ENCODE data around the gene SMAP2.

Gene SMAP2

GRCh38 chr1:40394491-40395172 is 21.1 kb downstream of the SMAP2 start:
- TF ChIP-seq ZNF629 (tag by site-specific recombination; IDR thresholded peaks at IDR 0.05) (0 out of 2 replicates have a peak, but pooled peaks have one; percentile 12), SP2 (tag by site-specific recombination; IDR thresholded peaks at IDR 0.05) (no peak)
- H3K4me1 ChIP-seq (ENCODE audit: control insufficient read depth, insufficient read depth, low read length): no peaks in the 10 kb centered on the region; the same call in 1 of the 2 replicates
- H3K36me3 ChIP-seq (ENCODE audit: control insufficient read depth in 2 of 2, insufficient read depth in 1 of 2, low read length in 2 of 2): no peaks in the 10 kb centered on the region
- ChIA-PET CTCF (interaction anchor here (0.7 to 2.3 kb wide), 4 partner anchors 31 to 873 kb away, joined by 3 to 5 read pairs (median 4); no protein-coding TSS in a partner anchor), POLR2A (no interaction called here)
- H3K4me3 ChIP-seq (ENCODE audit: low read depth, low read length): no peak overlapping the region
- no peak overlapping the region for H3K27ac ChIP-seq (ENCODE audit: extremely low read depth, low read depth, low read length)
- H3K9me3 ChIP-seq (ENCODE audit: control insufficient read depth, insufficient read depth, low read depth, low read length): no peaks in the 10 kb centered on the region

- no peak overlapping the region for H3K27ac ChIP-seq (ENCODE audit: extremely low read depth, low read depth, low read length)
- no peak for TF ChIP-seq ZNF548 (tag by site-specific recombination; IDR thresholded peaks at IDR 0.05)
- no peak for TF ChIP-seq MZF1 (tag by site-specific recombination; IDR thresholded peaks at IDR 0.05; ENCODE audit: borderline replicate concordance)
- TF ChIP-seq SP7 (tag by site-specific recombination; IDR thresholded peaks at IDR 0.05): no peak
- no peak for TF ChIP-seq PRDM1 (tag by site-specific recombination; IDR thresholded peaks at IDR 0.05)
- TF ChIP-seq ZNF76 (tag by site-specific recombination; IDR thresholded peaks at IDR 0.05; ENCODE audit: borderline replicate concordance, low read depth): no peak
- TF ChIP-seq HIC1 (tag by site-specific recombination; IDR thresholded peaks at IDR 0.05): no peak
- TF ChIP-seq ZNF423 (tag by site-specific recombination; IDR thresholded peaks at IDR 0.05): no peak
- no peak for TF ChIP-seq ZBTB20 (tag by site-specific recombination; IDR thresholded peaks at IDR 0.05)
- TF ChIP-seq ZNF184 (tag by site-specific recombination; IDR thresholded peaks at IDR 0.05): no peak
- no peak for TF ChIP-seq ZNF48 (tag by site-specific recombination; IDR thresholded peaks at IDR 0.05)
- TF ChIP-seq ZNF24 (tag by site-specific recombination; IDR thresholded peaks at IDR 0.05): no peak
- TF ChIP-seq PRDM10 (tag by site-specific recombination; IDR thresholded peaks at IDR 0.05): no peak
- TF ChIP-seq ZBTB1 (tag by site-specific recombination; IDR thresholded peaks at IDR 0.05): no peak
- no peak for TF ChIP-seq ZBTB26 (tag by site-specific recombination; optimal IDR thresholded peaks at IDR 0.05)
- no peak for TF ChIP-seq KLF1 (tag by site-specific recombination; IDR thresholded peaks at IDR 0.05)
- TF ChIP-seq WT1 (tag by site-specific recombination; IDR thresholded peaks at IDR 0.05): no peak
- CTCF ChIA-PET: interaction anchor here (0.5 kb wide), 1 partner anchor 242 kb away, joined by 3 read pairs; no protein-coding TSS in a partner anchor
- POLR2A ChIA-PET: no interaction called here
- no peaks in the 10 kb centered on the region; the same call in 1 of the 2 replicates for H3K4me1 ChIP-seq (ENCODE audit: control insufficient read depth, insufficient read depth, low read length)
- H3K9me3 ChIP-seq (ENCODE audit: control insufficient read depth, insufficient read depth, low read depth, low read length): no peaks in the 10 kb centered on the region
- no peaks in the 10 kb centered on the region for H3K36me3 ChIP-seq (ENCODE audit: control insufficient read depth in 2 of 2, insufficient read depth in 1 of 2, low read length in 2 of 2)
- no peak overlapping the region for H3K4me3 ChIP-seq (ENCODE audit: low read depth, low read length)
Measured at GRCh38 chr1:40395190-40396175, 22.0 kb downstream of the SMAP2 start.
